GM19395 (cell line): ENCODE measurements around the gene ZNF524.

Experiments
- ATAC-seq: cut with Tn5 transposase; IDR thresholded peaks from one replicate; pipeline ENCODE4 v1.9.1; 2021; ENCODE audit warnings: mild to moderate bottlenecking, moderate library complexity; ENCODE audit not compliant: unreplicated experiment

Gene ZNF524

DNA sequence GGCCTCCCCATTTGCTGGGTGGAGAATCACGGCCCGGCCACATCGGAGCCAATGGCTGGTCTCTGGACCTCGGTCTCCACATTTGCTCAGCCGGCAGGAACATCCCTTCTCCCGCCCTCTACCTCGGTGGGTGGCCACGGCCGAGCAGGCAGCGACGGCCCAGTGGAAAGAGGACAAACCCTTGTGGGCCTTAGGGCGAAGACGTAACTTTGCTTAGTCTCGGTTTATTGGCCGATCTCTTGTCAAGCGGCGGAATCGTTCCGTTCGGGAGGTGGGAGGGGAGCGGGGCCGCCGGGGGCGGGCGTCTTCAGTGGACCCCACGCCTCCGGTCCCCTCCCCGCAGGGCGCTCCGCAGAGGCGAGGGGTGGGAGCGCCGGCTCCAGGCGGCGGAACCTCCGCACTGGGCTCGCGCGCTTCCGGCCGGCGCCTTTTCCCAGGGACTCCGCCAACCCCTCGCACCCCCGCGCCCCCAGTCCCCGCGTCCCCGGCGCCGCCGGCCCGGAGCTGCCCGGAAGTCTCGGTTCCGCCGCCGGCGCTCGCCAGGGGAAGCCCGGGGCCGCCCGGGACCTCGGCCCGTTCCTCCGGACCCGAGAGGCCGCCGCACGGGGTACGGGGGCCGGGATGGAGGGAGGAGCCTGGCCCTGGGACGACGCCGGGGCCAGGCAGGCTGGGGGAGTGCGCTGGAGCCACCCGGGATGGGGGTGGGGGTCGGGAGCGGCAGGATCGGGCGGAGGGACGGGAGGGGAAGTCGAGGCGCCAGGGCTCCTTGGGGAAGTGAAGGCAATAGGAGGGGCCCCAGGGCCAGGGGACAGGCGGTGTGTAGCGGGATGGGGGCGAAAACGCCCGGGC, 40.7 kb downstream of the ZNF524 start, which contains the start of gene ZNF580:
Gene ZNF580 (plus strand): TSS at position 426 of the 849 bp plus-strand sequence. CDS start 1,507 bp downstream, outside the sequence.
- no peak for ATAC-seq

DNA sequence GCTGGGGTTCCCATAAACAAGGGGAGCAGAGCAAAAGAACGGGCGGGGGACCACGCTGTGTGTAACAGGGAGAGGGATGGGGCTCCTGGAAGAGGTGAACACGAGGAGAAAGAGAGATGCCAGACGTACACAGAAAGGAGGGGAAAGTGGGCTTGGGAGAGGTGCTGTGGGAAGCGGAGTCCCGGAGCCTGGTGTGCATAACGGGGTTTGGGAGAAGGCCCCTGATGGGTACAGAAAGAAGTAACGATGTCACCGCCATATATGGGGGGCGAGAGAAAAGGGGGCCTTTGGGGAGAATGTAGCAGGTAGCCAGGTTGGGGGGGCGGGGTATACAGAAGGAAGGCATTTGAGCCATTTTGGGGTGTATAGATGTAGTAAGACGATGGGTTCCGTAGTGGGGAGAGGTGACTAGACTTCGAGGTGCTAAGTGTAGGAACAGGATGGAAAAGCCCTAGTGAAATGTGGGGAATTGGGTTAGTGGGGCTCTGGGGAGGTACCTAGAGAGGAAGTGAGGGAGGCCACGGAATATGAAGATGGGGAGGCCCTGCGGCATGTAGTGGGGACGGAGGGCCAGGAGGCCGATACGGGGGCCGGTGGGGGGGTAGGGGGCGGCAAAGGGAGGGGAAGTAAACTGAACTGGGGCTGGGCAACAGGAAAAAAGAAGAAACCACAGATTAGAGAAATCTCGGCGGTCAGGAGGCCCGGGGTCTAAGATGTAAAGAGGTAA, 41.5 kb downstream of the ZNF524 start:
- ATAC-seq = no peak

DNA sequence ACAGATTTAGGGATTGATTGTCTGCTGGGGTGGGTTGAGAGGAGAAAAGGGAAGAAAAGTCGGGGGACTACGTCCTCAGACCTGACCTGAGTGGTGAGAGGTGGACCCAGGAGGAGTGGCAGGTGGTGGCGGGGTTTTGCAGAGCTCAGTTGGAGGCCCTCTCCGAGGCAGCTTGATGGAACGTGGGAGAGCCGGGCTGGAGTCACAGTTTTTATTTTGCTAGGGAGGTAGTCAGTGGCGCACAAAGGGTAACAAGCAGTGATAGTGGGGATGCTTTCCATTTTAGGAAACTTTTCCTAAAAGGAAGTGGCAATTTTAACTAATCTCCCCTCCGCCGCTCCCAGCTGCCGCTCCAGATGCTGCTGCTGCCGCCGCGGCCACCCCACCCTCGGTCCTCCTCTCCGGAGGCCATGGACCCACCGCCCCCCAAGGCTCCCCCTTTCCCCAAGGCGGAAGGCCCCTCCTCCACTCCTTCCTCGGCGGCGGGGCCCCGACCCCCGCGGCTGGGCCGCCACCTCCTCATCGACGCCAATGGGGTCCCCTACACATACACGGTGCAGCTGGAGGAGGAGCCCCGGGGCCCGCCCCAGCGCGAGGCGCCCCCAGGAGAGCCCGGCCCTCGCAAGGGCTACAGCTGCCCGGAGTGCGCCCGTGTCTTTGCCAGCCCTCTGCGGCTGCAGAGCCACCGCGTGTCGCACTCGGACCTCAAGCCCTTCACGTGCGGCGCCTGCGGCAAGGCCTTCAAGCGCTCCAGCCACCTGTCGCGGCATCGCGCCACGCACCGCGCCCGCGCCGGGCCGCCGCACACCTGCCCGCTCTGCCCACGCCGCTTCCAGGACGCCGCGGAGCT, 42.3 kb downstream of the ZNF524 start:
- ATAC-seq = no peak

- ATAC-seq = peak; percentile 33
Observed at GRCh38 chr19:55643003-55643886, 43.2 kb downstream of the ZNF524 start, which contains the start of gene ZNF581. ZNF581 (plus strand) TSS chr19:55643649; CDS start chr19:55644572, 923 bp downstream.

GRCh38 chr19:55643887-55644176, 43.7 kb downstream of the ZNF524 start:
- ATAC-seq = no peak

DNA sequence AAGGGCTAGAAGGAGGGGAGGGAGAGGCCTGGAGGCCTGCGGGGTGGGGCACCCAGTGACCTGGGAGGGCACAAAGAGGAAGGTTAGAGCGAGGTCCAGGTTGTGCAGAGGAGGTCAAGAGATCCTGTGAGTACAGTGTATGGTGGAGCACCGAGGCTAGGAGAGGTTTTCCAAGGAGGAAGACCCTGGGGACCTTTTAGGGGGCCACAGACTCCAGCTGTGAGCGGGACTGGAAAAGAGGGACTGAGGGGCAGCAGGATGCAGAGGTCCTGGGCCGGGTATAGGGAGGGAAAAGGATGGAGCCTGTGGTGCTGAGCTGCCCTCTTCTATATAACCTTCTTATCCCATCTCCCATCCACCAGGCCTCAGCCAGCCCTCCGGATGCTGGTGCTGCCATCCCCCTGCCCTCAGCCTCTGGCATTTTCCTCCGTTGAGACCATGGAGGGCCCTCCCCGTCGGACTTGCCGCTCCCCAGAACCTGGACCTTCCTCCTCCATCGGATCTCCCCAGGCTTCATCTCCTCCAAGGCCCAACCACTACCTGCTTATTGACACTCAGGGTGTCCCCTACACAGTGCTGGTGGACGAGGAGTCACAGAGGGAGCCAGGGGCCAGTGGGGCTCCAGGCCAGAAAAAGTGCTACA, 44.2 kb downstream of the ZNF524 start:
- ATAC-seq = no peak

DNA sequence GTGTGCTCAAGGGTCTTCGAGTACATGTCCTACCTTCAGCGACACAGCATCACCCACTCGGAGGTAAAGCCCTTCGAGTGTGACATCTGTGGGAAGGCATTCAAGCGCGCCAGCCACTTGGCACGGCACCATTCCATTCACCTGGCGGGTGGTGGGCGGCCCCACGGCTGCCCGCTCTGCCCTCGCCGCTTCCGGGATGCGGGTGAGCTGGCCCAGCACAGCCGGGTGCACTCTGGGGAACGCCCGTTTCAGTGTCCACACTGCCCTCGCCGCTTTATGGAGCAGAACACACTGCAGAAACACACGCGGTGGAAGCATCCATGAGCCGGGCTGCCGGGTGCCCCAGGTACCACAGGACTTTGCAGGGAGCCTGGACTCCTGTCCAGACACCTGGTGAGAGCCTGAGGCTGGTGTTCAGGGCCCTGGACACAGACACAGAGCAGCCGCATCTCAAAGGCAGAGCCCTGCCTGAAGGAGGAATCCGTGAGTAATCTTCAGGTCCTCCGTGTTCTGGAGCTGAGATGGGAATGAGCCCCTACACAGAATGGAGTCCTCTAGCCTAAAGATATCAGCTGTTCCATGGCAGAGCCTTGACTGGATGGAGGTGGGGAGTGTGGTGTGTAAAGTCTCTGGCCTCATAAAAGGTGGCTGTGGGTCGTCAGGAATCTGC, 44.9 kb downstream of the ZNF524 start:
- ATAC-seq = no peak

- ATAC-seq = no peak
Observed at GRCh38 chr19:55645512-55645881, 45.4 kb downstream of the ZNF524 start.

GRCh38 chr19:55646889-55647731, 47.0 kb downstream of the ZNF524 start:
- no peak for ATAC-seq

- ATAC-seq = no peak
Observed at GRCh38 chr19:55647732-55648584, 47.9 kb downstream of the ZNF524 start, which contains the start of gene CCDC106. CCDC106 (plus strand) TSS chr19:55648212; CDS start chr19:55649047, 835 bp downstream.

- no peak for ATAC-seq
Observed at GRCh38 chr19:55648585-55649267, 48.6 kb downstream of the ZNF524 start.

GRCh38 chr19:55649268-55650125, 49.4 kb downstream of the ZNF524 start:
- ATAC-seq = no peak

DNA sequence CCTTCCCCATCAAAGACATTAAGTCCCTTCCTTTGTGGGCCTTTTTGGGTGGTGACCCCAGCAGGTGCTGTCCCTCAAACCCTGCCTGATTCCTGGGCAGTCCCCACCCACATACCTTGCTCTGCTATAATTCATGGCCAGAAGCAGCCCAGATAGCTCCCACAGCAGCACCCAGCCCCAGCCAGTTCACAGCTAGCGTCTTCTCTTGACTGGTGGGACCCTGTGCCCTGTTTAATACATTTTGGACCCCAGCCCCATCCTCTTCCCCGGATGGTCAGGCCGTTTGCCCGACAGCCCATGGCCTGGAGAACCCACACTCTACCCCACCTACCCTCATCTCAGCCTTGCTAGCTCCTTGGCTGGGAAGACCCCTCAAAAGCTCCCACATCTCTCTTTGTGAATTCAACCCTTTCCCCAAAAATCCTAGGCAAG, 50.1 kb downstream of the ZNF524 start:
- no peak for ATAC-seq

DNA sequence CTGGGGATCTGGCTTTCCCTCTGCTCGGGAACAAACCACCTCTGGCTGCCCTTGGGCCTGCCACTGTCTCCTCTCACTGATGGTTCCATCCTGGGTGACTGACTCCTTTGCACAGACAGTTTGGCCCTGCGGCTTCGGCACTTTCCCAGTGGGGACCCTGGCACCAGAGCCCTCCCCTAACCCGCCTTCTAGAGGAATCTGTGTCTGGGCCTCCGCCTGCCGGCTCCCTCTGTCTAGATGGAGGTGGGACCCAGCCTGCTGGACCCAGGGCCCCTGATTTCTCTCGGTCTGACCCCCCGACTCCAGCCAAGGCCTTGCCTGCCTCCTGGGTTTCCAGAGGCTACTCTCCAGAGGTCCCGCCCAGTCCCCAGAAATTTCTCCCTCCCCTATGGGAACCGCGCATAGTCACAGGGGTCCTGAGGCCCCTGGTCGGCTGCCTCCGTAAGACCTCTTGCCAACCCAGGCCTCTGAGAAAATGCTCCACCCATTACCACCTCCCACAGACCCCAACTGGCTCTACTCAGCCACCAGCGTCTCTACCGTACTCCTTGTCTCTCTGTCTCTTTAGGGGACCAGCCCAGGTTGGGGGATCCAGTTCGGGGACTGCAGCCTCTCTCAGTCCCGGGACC, 50.6 kb downstream of the ZNF524 start:
- ATAC-seq = no peak

DNA sequence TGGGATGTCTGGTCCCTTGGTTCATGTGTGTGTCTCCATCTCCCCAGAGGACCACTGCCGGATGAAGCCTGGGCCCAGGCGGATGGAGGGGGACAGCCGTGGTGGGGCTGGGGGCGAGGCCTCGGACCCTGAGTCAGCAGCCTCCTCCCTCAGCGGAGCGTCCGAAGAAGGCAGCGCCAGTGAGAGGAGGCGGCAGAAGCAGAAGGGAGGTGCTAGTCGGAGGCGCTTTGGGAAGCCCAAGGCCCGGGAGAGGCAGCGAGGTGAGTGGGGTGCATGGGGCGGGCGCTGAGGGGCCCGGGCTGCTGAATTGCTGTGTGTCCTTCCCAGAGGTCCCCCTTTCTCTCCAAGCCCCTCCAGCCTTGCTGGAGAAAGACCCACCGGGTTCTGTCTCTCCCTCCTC, 51.1 kb downstream of the ZNF524 start:
- ATAC-seq = no peak
